DOHH2 (cell line): ENCODE measurements around the gene ANAPC2.
A peak's percentile ranks its signal among the peaks of the same experiment; 100 is the strongest.

Experiments used
- H3F3A ChIP-seq: fragments of 200-600 bp; sonication (generic), shearing (Covaris generic); 2 replicates; pipeline ENCODE4 v1.6.0; 2016; ENCODE audit warnings: antibody characterized with exemption, mild to moderate bottlenecking; ENCODE audit not compliant: control insufficient read depth, insufficient read depth
- H3K27ac ChIP-seq: fragments of 200-600 bp; sonication (generic); 2 replicates; pipeline ENCODE4 v1.5.1; 2014; ENCODE audit warnings: low read depth, mild to moderate bottlenecking, low read length, moderate library complexity
- H3K27me3 ChIP-seq: fragments of 200-600 bp; sonication (generic); 2 replicates; pipeline ENCODE4 v1.6.1; 2014; ENCODE audit warnings: mild to moderate bottlenecking, low read length, mixed read lengths; ENCODE audit not compliant: control insufficient read depth
- H3K36me3 ChIP-seq: fragments of 200-600 bp; sonication (generic); 2 replicates; pipeline ENCODE4 v1.6.1; 2014; ENCODE audit warnings: mild to moderate bottlenecking, low read length, moderate library complexity, mixed read lengths; ENCODE audit not compliant: control insufficient read depth
- H3K4me1 ChIP-seq: fragments of 200-600 bp; sonication (generic); 2 replicates; pipeline ENCODE4 v1.6.1; 2014; ENCODE audit warnings: mild to moderate bottlenecking, low read length, mixed read lengths; ENCODE audit not compliant: control insufficient read depth
- H3K4me2 ChIP-seq: fragments of 200-600 bp; sonication (generic); 2 replicates; pipeline ENCODE4 v1.6.0; 2014; ENCODE audit warnings: mild to moderate bottlenecking, low read length, moderate library complexity
- H3K4me3 ChIP-seq: fragments of 200-600 bp; sonication (generic); 2 replicates; pipeline ENCODE4 v1.5.1; 2014; ENCODE audit warnings: mild to moderate bottlenecking, low read length, mixed read lengths
- H3K79me2 ChIP-seq: fragments of 200-600 bp; sonication (generic); 2 replicates; pipeline ENCODE4 v1.6.1; 2014; ENCODE audit warnings: mild to moderate bottlenecking, low read length, mixed read lengths; ENCODE audit not compliant: control insufficient read depth
- H3K9me2 ChIP-seq: fragments of 200-600 bp; sonication (generic); replicated peaks from 2 replicates; pipeline ENCODE4 v1.6.1; 2014; ENCODE audit warnings: mild to moderate bottlenecking, low read length, mixed read lengths; ENCODE audit not compliant: control insufficient read depth
- H3K9me3 ChIP-seq: fragments of 200-600 bp; sonication (generic); 2 replicates; pipeline ENCODE4 v1.6.1; 2014; ENCODE audit warnings: antibody characterized with exemption, low read length, mixed read lengths; ENCODE audit not compliant: control insufficient read depth, insufficient read depth
- H4K20me1 ChIP-seq: fragments of 200-600 bp; sonication (generic); 2 replicates; pipeline ENCODE4 v1.6.0; 2014; ENCODE audit warnings: low read depth, mild to moderate bottlenecking, antibody characterized with exemption, low read length, moderate library complexity; ENCODE audit not compliant: control insufficient read depth, insufficient read depth
- EZH2phosphoT487 ChIP-seq: fragments of 200-600 bp; sonication (generic); IDR thresholded peaks from 2 replicates; pipeline ENCODE4 v1.6.1; 2017; ENCODE audit warnings: borderline replicate concordance, mild to moderate bottlenecking, antibody characterized with exemption, low read length, moderate library complexity, mixed read lengths
- TF ChIP-seq, protein P1 (sequence below): fragments of 200-600 bp; sonication (generic); IDR thresholded peaks from one replicate; pipeline ENCODE4 v1.5.1; 2014; ENCODE audit warnings: antibody characterized with exemption, mild to moderate bottlenecking, low read depth, low read length; ENCODE audit not compliant: poor library complexity, severe bottlenecking

The ANAPC2 gene

DNA sequence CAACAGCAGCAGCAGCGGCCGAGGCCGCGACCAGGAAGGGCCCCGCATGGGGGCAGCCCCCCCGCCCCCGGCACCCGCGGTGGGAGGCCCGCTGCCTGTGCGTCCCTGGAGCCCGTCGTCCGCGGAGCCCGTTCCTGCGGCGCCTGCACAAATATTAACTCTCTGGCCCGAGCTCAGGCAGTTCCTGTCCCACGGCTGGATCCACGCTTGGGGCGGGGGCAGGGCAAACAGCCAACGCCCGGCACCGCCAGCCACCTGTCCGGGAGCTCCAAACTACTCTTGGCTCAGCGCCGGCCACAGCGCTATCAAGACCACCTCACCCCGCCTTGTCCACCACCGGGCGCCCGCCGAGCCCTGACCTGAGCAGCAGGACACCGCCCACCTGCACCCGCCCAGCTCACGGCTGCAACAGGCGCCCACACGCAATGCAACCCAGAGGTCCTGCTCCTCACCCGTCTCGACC lies 18.4 kb downstream of the ANAPC2 start, which contains the start of gene LRRC26:
TSS of gene LRRC26 (minus strand) at position 156 of the 463 bp plus-strand sequence. CDS start at position 48, 108 bp downstream.
- Histone ChIP-seq H3K27me3 (peaks cover 45% of the 10 kb centered on the region), H3K27ac (no peak within 1 kb of the TSS), H3K79me2 (no peaks in the 10 kb centered on the region), H4K20me1 (no peaks in the 10 kb centered on the region), H3K4me3 (no peak within 1 kb of the TSS; the same call in 1 of the 2 replicates), H3F3A (no peaks in the 10 kb centered on the region), H3K9me3 (no peaks in the 10 kb centered on the region), H3K4me2 (peak within 1 kb of the TSS; percentile 19; the same call in 1 of the 2 replicates), H3K36me3 (no peaks in the 10 kb centered on the region), H3K4me1 (peaks cover 30% of the 10 kb centered on the region), H3K9me2 (no peaks in the 10 kb centered on the region)
- TF ChIP-seq EZH2phosphoT487 = no peak
- TF ChIP-seq, protein P1, sequence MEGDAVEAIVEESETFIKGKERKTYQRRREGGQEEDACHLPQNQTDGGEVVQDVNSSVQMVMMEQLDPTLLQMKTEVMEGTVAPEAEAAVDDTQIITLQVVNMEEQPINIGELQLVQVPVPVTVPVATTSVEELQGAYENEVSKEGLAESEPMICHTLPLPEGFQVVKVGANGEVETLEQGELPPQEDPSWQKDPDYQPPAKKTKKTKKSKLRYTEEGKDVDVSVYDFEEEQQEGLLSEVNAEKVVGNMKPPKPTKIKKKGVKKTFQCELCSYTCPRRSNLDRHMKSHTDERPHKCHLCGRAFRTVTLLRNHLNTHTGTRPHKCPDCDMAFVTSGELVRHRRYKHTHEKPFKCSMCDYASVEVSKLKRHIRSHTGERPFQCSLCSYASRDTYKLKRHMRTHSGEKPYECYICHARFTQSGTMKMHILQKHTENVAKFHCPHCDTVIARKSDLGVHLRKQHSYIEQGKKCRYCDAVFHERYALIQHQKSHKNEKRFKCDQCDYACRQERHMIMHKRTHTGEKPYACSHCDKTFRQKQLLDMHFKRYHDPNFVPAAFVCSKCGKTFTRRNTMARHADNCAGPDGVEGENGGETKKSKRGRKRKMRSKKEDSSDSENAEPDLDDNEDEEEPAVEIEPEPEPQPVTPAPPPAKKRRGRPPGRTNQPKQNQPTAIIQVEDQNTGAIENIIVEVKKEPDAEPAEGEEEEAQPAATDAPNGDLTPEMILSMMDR = no peak

DNA sequence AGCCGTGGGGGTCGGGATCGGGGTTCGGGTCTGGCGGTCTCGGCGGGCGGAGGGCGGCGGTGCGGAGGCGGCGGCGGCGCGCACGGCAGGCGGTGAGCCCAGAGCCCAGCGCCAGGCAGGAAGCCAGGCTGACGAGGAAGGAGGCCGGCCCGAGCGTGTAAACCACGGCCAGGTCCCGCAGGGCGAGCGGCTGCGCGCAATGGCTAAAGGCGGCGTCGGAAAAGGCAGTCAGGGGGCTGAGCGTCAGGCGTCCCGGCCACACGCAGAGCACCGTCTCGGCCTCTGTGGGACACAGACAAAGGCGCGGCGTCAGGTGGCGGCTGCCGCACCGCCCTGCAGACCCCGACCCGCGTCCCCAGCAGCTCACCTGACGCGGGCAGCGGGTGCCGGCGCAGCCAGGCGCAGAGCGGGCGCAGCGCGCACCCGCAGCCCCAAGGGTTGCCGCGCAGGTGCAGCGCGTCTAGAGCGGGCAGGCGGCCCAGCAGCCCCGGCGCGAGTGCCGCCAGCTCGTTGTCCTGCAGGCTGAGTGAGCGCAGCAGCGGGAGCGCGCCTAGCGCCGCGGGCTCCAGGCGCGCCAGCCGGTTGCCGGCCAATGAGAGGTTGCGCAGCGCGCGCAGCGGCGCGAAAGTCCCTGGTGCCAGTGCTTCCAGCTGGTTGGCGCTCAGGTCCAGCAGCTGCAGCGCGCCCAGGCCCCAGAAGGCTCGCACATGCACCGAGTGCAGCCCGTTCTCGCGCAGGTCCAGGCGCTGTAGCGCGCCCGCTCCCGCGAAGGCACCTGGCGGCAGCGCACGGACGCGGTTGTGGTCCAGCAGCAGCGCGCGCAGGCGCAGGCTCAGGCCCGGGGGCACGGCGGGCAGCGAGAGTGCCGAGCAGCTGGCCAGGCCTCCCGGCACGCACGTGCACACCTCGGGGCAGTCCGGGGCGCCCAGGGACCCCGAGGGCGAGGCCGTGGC lies 19.2 kb downstream of the ANAPC2 start:
- no peaks in the 10 kb centered on the region for H3K9me3 ChIP-seq
- H3K27ac ChIP-seq = no peak overlapping the region
- no peaks in the 10 kb centered on the region for H3K9me2 ChIP-seq
- peak overlapping the region; percentile 19; the same call in 1 of the 2 replicates for H3K4me2 ChIP-seq
- H3K4me1 ChIP-seq = peaks cover 23% of the 10 kb centered on the region
- TF ChIP-seq, protein P1 = no peak
- peak; percentile 92 for TF ChIP-seq EZH2phosphoT487
- H3K27me3 ChIP-seq = peaks cover 45% of the 10 kb centered on the region
- no peak overlapping the region; the same call in 1 of the 2 replicates for H3K4me3 ChIP-seq
- no peaks in the 10 kb centered on the region for H3F3A ChIP-seq
- no peaks in the 10 kb centered on the region for H3K36me3 ChIP-seq
- no peaks in the 10 kb centered on the region for H3K79me2 ChIP-seq
- H4K20me1 ChIP-seq = no peaks in the 10 kb centered on the region

DNA sequence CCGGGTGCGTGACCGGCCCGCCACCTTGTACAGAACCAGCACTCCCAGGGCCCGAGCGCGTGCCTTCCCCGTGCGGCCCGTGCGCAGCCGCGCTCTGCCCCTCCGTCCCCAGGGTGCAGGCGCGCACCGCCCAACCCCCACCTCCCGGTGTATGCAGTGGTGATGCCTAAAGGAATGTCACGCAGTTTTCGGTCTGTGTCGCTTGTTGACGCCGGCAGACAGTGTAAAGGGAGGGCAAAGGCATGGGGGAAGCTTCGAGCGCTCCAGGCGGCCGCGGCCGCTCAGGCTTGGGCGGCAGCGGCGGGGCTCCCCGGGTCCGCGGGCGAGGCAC lies 19.8 kb downstream of the ANAPC2 start:
- no peaks in the 10 kb centered on the region for H4K20me1 ChIP-seq
- peak overlapping the region; percentile 19; the same call in 1 of the 2 replicates for H3K4me2 ChIP-seq
- no peak overlapping the region for H3K4me3 ChIP-seq
- H3K9me2 ChIP-seq = no peaks in the 10 kb centered on the region
- no peaks in the 10 kb centered on the region for H3K79me2 ChIP-seq
- TF ChIP-seq EZH2phosphoT487 = no peak
- TF ChIP-seq, protein P1 = no peak
- H3K27ac ChIP-seq = no peak overlapping the region
- peaks cover 45% of the 10 kb centered on the region for H3K27me3 ChIP-seq
- no peaks in the 10 kb centered on the region for H3F3A ChIP-seq
- H3K9me3 ChIP-seq = no peaks in the 10 kb centered on the region
- peaks cover 17% of the 10 kb centered on the region for H3K4me1 ChIP-seq
- H3K36me3 ChIP-seq = no peaks in the 10 kb centered on the region
